Measurements from ENCODE around the gene ELOVL6.
"Not testable (repeated sequence)": the region's sequence is repeated elsewhere in the genome, so short reads cannot be mapped to it uniquely, and the experiment has no call there.

The ELOVL6 gene

DNA sequence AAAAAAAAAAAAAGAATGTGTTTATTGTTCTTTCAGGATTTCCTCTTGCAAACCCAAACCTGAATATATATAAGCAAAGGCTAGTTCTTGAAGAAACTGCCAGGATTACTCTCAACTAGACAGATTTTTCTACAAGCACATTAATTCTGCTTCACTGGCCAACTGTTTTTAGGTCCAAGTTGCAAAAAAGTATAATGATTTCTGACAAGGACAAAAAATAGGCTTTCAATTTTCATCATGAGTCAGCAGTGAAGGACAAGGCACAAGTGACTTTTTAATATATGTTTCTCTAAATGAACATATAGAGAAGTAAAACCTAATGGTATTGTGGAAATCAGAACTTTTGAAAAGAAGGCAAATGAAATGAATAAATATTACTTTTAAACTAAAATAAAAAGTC lies 73.7 kb downstream of the ELOVL6 start:
- DNase-seq (ENCODE audit: low read depth) = no peak

DNA sequence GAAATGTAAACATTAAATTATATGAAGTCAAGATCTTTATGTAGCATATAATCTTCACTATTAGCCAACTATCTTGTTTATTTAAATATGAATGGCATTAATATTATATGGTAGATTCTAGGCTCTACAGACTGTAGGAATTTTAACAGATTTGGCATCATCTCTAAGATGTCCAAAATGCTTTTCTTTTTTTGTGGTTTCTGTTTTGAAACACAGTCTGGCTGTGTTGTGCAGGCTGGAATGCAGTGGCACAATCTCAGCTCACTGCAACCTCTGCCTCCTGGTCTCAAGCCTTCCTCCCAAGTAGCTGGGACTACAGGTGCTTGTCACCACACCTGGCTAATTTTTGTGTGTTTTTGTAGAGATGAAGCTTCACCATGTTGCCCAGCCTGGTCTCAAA lies 76.2 kb downstream of the ELOVL6 start:
- DNase-seq (ENCODE audit: low read depth) = no peak

DNA sequence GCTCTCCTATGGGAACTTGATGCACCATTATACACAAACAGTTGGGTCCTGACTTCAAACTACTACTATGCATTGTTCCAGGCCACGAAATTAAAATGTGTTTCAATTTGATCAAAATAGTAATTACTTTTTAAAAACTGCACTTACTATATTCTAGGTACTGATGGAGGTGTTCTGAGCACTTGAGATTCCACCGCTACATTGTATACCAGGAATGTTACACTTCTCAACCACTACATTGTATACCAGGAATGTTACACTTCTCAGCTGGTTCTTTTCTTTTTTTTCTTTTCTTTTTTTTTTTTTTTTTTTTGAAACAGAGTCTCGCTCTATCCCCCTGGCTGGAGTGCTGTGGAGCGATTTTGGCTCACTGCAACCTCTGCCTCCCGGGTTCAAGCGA lies 77.9 kb downstream of the ELOVL6 start:
- no peak for DNase-seq (ENCODE audit: low read depth)

DNA sequence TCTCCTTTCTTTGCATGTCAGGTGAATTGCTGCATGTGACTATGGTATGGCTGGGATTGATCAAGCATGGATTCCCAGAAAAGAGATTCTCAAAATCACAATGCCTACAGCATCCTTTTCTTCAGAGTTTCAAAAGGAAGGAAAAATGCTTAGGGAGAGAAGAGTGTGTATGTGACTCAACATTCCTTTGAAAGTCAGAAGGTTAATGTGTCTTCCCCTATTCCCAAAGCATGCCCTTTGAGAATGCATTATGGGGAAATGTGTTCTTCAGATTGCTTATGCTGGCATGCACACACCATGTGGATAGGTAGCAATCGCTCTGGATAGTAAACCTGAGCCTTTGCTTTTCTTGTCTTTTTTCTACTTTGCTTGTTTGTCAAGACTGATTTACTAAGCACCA lies 78.5 kb downstream of the ELOVL6 start:
- DNase-seq (ENCODE audit: low read depth) = no peak

DNA sequence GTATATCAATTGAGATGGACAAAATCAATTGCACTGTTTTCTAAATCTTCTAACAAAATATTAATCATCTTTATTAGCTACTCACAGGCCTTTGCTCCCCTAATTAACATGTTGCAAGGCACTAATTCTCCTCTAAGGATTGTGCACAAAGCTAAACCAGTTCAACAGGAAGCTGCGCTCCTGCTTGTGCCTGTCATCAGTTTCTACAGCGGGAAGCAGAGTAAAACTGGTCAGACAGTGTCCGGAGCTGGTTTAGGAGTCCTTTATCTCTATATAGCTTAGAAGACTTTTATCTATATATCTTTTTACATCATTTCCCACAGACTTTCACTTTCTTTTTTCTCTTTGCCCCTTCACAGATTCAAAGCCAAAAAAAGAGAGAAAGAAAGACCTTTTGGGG lies 79.1 kb downstream of the ELOVL6 start:
- DNase-seq (ENCODE audit: low read depth) = no peak

DNA sequence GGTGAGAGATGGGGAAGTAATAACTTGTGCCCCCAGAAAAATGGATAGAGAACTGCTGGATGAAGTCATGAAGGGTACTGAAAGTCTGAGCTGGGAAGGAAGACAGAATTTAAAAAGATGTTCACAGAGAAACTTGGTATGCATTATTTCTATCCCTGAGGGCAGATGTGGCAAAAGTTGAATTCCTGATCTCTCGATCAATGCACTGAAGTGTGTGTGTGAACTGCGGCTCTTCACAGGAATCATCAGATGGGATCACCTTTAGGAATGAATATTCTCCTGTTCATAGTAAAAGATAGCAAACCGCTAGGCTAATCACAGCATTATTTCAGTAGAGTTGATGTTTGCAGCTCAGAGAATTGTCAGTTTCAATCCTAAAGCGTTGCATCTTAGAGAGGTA lies 86.4 kb downstream of the ELOVL6 start:
- DNase-seq (ENCODE audit: low read depth) = no peak

DNA sequence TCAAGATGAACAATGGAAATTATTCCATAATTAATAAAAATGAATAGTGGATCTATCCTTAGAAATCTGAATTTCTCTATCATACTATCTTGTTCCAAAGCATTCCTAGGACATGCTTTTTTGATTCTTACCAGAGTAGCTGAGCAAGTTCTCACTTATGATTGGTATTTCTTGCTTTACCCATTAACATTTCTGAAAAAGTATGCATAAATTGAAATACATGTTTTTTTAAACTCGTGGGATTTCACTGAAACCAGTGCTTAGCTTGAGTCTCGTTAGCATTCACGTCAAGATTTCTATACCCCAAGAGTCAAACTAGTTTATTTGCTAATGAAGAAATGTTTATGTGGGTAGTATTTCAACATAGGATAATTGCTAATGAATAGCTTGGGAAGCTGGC lies 89.0 kb downstream of the ELOVL6 start:
- DNase-seq (ENCODE audit: low read depth) = no peak

DNA sequence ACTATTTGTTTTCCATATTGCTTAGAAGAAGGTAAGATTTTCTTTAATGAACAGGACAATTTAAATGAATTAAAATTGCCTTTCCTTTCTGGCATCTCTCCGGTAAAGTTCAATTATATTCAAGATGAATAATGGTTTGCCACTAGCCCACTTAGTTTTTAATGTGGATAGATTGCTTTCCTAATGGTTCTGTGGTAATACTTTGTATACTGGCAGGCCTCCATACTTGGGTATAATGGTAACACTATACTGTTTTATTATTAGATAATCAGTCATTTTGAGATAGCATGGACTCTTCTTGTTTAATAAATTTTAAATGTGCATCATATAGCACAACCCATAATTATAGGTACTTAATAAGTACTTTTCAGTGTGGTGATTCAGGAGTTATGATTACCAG lies 89.5 kb downstream of the ELOVL6 start:
- DNase-seq (ENCODE audit: low read depth) = no peak

DNA sequence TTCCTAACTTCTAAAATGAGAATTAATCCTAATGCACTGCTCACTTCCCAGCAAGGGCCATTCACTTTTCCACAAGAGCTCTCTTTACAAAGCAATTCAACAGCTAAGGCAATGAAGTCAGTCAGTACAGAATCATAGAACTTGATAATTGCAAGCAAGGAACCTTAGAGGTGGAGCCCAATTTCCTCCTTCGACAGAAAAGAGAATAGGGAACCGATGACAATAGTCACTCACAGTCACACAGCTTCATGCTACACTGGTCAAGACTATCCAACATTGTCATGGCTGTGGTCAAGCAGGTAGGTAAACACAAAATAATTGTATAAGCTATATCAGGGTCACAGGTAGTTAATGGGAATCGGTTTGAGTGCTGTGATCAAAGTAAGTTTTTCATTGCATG lies 90.0 kb downstream of the ELOVL6 start:
- no peak for DNase-seq (ENCODE audit: low read depth)

DNA sequence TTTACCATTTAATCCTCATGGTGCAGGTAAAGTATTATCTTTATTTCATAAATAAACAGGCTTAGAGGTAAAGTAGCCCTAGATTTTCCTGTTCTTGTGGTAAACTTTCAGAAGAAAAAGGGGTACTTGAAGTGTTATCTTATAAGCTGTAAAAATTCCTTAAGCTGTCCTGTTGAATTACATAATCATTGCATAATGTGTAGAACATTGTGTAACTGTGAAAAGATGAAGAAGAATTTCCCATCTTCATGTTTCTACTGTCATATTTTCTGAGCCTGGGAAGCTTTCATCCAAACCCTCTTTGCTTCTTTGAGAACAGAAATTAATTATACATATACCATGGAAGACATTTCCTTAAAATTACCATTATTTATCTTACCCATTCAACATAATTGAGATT lies 90.5 kb downstream of the ELOVL6 start:
- no peak for DNase-seq (ENCODE audit: low read depth)

DNA sequence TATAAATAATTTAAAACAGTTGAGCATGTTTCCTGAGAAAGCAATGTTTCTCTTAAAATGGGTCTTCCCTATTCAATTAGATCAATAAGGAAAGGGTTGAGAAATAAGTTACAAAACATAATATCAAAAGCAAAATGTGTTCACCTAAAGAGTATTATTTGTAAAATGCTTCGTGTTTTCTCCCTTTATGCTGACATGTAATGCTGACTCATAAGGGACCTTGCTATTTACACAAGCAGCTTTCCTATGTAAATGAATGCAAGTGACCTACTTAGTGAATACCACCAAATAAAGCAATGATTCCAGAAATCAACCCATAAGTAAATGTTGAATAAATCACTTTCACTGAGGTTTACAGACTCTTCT lies 91.5 kb downstream of the ELOVL6 start:
- DNase-seq (ENCODE audit: low read depth) = no peak

DNA sequence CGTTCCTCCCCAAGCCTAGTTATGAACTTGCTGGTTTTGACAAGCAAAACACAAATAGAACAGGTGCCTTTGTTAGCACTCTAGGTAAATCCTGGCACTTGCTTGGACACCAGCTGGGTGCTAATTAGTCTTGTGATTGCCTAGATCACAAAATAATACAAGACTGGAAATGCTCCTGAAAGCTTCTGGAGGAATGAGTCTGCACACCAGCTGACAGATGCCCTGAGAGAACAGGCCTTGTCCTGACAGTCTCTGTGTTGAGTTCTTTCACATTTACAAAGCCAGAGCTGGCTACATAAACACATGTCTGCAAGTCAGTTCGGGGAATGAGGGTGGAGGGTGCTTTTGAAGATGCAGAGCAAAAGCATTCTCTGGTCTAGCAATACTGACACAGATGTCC lies 93.8 kb downstream of the ELOVL6 start:
- DNase-seq (ENCODE audit: low read depth) = no peak

DNA sequence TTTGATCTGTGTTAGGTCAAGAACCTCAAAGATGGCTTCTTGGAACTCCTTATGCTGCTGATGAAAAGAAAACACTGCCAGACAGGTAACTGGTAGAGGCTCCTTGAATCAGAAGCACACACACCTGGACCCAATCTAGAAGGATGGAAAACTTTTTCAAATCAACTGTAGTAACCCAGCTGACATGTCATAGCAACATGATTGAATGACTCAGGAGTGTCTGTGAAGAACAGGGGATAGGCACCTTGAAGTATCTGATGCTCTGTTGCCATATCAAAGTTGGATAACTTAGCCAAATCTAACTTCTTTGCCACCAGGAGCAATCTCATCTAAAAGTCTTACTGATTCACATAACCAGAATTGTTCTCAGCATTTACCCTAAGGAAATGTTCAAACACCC lies 98.8 kb downstream of the ELOVL6 start:
- DNase-seq (ENCODE audit: low read depth) = no peak

DNA sequence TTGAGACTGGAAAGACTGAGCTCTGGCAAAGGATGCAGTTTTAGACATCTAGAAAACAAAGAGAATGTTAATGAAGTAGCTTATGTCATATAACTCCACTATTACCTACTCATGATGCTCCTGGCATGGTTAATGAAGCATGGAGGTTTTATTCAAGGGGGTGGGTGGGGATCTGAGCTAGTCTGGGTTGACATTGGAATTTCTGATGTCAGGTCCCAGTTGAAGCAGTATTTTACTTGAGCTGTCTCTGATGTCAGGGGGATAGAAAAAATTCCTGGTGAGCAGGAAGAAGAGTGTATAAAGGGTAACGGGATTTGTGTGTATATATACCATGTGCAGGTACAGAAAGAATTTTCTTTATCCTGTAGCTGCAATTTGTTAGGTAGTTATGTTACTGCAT lies 102.0 kb downstream of the ELOVL6 start:
- DNase-seq (ENCODE audit: low read depth) = no peak

DNA sequence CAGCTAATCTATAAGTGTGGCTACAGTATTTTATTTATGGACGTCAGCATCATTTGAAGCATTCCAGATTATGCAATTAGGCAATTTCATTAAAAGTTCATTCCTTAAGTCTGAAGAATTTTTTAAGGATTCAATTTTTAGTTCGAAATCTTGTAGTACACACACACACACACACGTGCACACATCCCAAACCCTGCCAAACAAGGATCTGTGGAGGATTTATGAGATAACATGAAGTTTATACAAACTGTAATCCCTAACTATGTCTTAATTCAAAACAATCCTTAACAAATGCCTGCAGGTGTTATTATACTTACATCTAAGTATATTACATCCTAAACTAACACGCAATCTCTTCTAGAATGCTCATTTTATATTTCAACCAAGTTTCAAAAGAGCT lies 105.8 kb downstream of the ELOVL6 start:
- DNase-seq (ENCODE audit: low read depth) = no peak

DNA sequence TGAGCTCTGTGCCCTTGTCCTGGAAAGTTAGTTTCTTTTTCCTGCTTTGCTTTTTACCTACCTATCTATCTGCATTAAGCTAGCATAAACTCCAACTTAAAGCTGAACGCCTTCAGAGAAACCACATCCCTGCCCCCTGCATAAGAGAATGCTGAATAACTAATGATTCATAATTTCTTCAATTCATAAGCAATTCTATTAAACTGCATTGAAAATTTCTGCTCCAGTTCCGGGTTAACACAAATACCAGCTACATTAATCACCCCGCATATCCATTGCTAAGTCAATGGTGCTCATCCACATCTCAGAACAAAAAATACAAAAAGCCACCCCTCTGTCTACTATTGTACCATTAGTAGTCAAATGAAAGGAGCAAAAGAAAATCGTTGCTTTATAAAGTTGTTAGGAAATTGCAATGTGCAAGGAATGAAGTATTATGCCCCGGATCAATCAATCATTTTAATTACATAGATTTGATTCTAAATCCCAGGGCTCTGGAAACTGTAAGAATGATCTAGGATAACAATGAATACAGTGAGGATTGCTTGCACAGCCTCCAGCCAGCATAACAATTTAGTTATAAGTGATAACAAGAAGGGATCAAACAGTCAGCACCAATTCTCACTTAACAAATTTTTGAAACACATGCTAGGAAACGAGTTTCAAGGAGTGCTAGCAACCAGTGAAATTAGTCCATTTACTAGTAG lies 106.8 kb downstream of the ELOVL6 start:
- no peak for DNase-seq (ENCODE audit: low read depth)

DNA sequence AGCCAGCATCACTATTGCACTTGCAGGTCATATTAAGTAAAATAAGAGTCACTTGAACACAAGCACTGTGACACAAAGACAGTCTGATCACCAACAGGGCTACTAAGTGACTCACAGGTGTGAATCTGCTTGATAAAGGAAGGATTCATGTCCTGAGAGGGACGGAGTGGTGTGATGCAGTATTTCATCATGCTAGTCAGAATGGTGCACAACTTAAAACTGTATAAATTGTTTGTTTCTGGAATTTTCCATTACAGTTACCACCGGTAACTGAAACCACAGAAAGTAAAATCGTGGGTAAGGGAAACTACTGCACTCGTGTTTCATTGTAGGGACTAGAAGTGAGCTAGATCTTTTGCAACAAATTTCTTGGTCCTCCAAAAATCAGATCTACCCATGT lies 109.7 kb downstream of the ELOVL6 start:
- DNase-seq (ENCODE audit: low read depth) = no peak

DNA sequence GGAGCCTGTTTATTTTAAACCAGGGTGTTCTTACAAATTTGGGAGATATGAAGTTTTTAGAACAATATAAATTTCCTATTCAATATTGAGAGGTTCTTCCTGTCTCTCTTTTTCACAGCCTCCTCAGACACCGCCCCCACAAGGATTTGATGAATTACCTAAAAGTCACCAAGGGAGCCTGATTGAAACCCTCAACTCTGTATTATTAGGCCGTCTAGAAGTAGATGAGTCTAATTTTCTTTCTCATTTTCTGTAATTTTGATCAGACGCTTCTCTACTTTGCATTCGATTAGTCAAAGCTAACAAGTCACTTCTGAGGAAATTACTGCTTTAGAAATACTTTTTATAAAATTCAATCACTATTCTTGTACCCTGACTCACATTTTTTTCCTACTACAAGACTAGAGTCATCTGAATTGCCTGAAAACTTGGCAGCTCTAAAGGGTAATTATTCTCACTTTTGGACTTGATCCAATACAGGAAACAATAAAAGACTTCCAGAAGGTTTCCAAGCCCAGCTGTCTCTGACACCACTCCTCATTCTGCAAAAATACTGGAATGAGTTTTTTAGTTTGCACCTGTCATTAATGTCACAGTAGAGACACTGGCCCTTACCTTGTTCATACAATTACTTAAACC lies 111.2 kb downstream of the ELOVL6 start:
- DNase-seq (ENCODE audit: low read depth) = no peak

DNA sequence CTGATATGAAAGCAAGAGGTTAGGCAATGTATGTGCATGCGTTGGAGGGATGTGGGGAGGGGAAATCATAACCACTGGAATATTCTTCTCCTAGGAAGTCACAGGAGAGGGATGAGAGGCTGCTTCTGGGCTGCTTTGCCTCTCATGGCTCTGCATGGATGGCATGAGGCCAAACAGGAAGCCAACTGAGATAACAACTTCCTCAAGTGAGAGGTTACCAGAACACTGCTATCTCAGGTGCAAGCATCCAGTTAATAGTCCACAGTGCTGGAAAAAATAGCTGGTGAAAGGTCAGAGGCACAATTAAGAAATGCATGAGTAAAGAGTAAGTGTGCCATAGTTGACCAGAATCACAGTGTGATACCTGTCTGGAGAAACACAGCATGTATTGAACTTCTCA lies 113.3 kb downstream of the ELOVL6 start:
- no peak for DNase-seq (ENCODE audit: low read depth)

DNA sequence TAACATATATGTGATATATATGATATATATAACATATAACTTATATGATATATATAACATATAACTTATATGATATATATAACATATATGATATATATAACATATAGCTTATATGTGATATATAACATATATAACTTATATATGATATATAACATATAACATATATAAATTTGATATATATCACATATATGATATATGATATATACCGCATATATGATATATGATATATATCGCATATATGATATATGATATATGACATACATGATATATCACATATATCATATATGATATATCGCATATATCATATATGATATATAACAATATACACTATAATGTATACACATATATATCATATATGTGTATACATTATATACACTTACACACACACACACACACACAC lies 114.3 kb downstream of the ELOVL6 start:
- no peak for DNase-seq (ENCODE audit: low read depth)

DNA sequence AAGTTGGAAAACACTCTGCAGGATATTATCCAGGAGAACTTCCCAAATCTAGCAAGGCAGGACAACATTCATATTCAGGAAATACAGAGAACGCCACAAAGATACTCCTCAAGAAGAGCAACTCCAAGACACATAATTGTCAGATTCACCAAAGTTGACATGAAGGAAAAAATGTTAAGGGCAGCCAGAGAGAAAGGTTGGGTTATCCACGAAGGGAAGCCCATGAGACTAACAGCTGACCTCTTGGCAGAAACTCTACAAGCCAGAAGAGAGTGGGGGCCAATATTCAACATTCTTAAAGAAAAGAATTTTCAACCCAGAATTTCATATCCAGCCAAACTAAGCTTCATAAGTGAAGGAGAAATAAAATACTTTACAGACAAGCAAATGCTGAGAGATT lies 120.3 kb downstream of the ELOVL6 start:
- not testable (repeated sequence) for DNase-seq (ENCODE audit: low read depth)

DNA sequence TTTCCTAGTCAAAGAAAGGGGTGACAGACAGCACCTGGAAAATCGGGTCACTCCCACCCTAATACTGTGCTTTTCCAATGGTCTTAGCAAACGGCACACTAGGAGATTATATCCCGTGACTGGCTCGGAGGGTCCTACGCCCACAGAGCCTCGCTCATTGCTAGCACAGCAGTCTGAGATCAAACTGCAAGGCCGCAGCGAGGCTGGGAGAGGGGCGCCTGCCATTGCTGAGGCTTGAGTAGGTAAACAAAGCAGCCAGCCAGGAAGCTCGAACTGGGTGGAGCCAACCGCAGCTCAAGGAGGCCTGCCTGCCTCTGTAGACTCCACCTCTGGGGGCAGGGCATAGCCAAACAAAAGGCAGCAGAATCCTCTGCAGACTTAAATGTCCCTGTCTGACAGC lies 121.6 kb downstream of the ELOVL6 start:
- not testable (repeated sequence) for DNase-seq (ENCODE audit: low read depth)

DNA sequence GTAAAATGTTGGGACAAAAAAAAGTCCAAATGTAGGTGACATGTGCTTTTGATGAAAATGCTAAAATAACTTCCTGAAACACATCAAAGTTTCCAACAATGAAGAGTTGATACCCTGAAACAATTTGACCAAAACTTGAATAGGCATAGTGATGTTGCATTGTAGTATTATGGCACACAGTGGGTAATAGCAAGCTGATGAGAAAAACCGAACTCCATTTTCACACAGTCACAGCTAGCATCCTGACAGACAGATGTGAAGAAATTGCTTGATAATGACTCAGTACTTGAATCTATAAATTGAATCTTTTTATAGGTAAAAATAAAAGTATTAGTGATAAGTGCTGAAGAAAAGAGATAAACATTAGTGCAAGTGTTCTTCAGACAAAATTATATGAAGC lies 122.5 kb downstream of the ELOVL6 start:
- no peak for DNase-seq (ENCODE audit: low read depth)

DNA sequence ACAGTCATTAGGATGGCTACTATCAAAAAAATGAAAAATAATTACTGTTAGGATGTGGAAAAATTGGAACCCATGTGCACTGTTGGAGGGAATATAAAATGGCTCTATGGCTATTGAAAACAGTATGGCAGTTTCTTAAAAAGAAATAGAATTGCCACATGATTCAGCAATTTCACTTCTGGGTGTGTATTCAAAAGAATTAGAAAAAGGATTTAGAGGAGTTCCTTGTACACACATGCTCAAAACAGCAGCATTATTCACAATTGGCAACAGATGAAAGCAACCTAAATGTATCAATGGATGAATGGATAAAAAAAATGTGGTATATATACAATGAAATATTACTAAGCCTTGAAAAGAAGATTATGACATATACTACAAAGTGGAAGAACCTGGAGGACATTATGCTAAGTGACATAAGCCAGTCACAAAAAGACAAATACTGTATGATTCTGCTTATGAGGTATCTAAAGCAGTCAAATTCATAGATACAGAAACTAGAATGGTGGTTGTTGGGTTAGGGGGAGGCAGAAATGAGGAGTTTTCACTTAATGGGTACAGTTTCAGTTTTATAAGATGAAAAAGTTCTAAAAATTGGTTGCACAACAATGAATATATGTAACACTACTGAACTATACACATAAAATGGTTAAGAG lies 123.2 kb downstream of the ELOVL6 start:
- no peak for DNase-seq (ENCODE audit: low read depth)

Measured in stimulated activated CD8-positive, alpha-beta memory T cell treated with anti-CD3 and anti-CD28 coated beads, Interleukin-7, amount 100 ng/mL, for 24 hours (primary cell).